Mucosa of rectum (tissue), 2 donors: ENCODE results near the gene BCL2L14.
"Not testable (repeated sequence)": the region's sequence is repeated elsewhere in the genome, so short reads cannot be mapped to it uniquely, and the experiment has no call there.

Experiments used
- H3K27ac ChIP-seq, 2 donors: one replicate each; pipeline ENCODE4 v1.7.0; 2013; ENCODE audit warnings: inconsistent platforms in 2 of 2, low read depth in 2 of 2, low read length in 2 of 2
- H3K27me3 ChIP-seq, 2 donors: one replicate each; pipeline ENCODE4 v1.7.0; 2013; ENCODE audit warnings: low read length in 2 of 2; ENCODE audit not compliant: control insufficient read depth in 2 of 2, insufficient read depth in 2 of 2
- H3K36me3 ChIP-seq, 2 donors: one replicate each; pipeline ENCODE4 v1.7.0; 2013; ENCODE audit warnings: low read length in 2 of 2; ENCODE audit not compliant: control insufficient read depth in 2 of 2, insufficient read depth in 2 of 2
- H3K4me1 ChIP-seq, 2 donors: one replicate each; pipeline ENCODE4 v1.7.0; 2013; ENCODE audit warnings: low read length in 2 of 2, mild to moderate bottlenecking in 1 of 2; ENCODE audit not compliant: control insufficient read depth in 2 of 2, insufficient read depth in 2 of 2
- H3K4me3 ChIP-seq, 2 donors: one replicate each; pipeline ENCODE4 v1.7.0; 2013; ENCODE audit warnings: low read length in 2 of 2
- H3K9ac ChIP-seq, 2 donors: one replicate each; pipeline ENCODE4 v1.7.0; 2013; ENCODE audit warnings: low read length in 2 of 2, low read depth in 1 of 2, mild to moderate bottlenecking in 1 of 2
- H3K9me3 ChIP-seq, 2 donors: one replicate each; pipeline ENCODE4 v1.7.0; 2013; ENCODE audit warnings: low read length in 2 of 2; ENCODE audit not compliant: control insufficient read depth in 2 of 2
- donor health status: healthy.
- donor health status: Normal muscosa, but diverticular disease.

The BCL2L14 gene

DNA sequence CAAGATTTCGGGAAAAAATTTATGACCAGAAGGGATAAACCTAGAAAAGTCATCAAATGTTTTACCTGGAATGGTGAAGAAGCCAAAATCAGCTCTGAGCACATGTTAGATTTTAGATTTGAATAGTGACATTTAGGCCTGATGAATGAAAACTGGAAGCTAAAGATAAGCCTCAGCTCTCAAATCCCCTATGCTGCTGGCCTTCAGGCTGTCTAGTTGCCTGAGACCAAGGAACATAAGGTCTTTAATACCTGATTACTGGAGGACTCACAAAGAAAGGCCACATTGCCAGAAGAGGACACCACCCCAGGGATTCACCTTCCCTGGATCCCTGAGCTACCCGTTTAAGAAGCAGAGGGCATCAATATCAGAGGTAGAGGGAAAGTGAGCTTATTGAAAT lies 56.6 kb downstream of the BCL2L14 start:
- no peaks in the 10 kb centered on the region for H3K4me1 ChIP-seq
- H3K9ac ChIP-seq: no peak overlapping the region
- no peaks in the 10 kb centered on the region for H3K9me3 ChIP-seq
- H3K36me3 ChIP-seq: peaks cover 14 to 20% of the 10 kb centered on the region in 2 donors
- H3K4me3 ChIP-seq: no peak overlapping the region
- no peak overlapping the region for H3K27ac ChIP-seq
- H3K27me3 ChIP-seq: no peaks in the 10 kb centered on the region

DNA sequence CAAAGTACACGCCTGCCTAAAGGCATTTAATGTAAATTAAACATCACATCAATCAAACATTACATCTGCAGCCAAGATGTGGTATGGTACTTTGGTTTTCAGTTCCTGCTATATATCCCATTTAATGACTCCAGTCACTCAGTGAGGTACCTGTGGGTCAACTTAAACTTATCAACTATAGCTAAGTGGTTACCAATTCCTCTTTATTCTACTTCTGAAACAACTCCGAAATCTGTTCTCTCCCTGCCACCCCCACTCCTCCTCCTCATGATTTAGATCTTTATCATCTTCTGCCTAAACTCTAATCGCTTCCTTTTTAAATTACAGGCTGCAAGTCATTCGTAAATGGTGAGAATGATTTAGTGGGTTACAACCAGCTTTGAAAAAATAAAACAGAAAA lies 57.9 kb downstream of the BCL2L14 start:
- H3K9me3 ChIP-seq: no peaks in the 10 kb centered on the region
- H3K4me1 ChIP-seq: no peaks in the 10 kb centered on the region
- peaks cover 9 to 10% of the 10 kb centered on the region in 2 donors for H3K36me3 ChIP-seq
- no peak overlapping the region for H3K27ac ChIP-seq
- no peak overlapping the region for H3K9ac ChIP-seq
- H3K4me3 ChIP-seq: no peak overlapping the region
- no peaks in the 10 kb centered on the region for H3K27me3 ChIP-seq

DNA sequence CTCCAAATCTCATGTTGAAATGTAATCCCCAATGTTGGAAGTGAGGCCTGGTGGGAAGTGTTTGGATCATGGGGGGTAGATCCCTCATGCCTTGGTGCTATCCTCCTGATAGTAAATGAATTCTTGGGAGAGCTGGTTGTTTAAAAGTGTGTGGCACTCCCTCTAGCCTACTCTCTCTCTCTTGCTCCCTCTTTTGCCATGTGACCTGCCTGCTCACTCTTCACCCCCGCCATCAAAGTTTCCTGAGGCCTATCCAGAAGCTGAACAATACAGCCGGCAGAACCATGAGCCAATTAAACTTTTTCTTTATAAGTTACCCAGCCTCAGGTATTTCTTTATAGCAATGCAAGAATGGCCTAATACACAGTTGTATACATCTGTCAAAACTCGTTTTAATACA lies 62.5 kb downstream of the BCL2L14 start:
- H3K27ac ChIP-seq: no peak overlapping the region
- no peaks in the 10 kb centered on the region for H3K9me3 ChIP-seq
- no peak overlapping the region for H3K4me3 ChIP-seq
- H3K9ac ChIP-seq: no peak overlapping the region
- no peaks in the 10 kb centered on the region for H3K27me3 ChIP-seq
- H3K4me1 ChIP-seq: no peaks in the 10 kb centered on the region
- peaks cover 0 to 2% of the 10 kb centered on the region in 2 donors for H3K36me3 ChIP-seq

DNA sequence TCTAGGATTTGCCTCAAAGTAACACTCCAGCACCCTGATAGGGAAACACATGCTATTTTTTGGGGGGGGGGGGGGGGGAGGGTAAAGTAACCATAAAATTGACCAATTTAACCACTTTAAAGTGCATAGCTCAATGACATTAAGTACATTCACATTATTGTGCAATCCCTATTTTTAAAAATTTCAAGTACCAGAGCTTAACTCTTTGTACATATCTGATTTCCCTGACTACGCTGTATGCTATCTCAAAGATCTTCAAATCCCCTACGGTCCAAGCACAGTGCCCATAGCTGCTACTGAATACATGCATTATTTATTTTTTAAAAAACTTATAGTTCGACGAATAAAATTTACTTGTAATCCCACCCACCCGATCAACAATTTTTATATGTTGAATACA lies 63.0 kb downstream of the BCL2L14 start:
- Histone ChIP-seq H3K27ac (no peak overlapping the region), H3K9me3 (no peaks in the 10 kb centered on the region), H3K9ac (no peak overlapping the region), H3K27me3 (no peaks in the 10 kb centered on the region), H3K4me1 (no peaks in the 10 kb centered on the region), H3K4me3 (no peak overlapping the region), H3K36me3 (peaks cover 0 to 2% of the 10 kb centered on the region in 2 donors)

DNA sequence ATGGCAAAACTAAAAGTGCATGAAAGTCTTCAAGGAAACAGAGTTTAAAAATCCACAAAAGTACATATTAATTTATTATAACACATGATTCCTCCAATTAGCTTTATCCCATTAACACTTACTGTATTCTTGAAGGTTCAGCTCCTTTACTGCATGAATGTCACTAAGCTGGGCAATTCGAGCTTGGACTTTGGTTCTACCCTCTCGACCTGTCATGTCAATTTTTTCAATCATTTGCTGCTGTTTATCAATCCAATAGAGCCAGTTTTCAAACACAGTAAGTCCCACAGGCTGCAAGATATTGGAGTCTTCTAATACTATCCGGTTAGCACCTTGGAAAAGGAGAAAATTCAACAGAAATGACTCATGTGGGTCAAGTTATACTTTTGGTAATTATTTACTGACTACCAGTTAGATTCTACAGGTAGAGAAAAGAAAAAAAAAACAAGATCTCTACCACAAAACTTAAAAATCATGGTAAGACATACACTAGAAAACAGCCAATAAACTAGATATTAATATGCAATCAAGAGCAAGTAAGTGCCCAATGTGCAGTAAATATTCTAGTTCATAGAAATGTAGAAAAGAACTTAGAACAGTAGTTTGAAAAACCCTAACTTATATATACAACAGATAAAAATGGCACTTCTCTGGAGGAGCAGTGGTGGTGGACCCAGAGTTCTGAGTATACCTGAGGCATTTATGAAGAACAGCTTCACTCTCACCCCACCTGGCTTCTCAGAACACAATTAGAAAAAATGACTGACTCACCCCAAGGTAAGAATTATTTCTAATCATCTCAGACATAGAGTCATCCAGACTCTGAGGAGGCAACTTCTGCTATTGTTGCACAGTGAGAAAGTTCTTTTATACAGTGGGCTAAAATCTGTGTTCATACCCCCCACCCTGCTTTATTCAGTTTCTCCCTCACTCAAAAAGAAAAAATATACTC lies 67.7 kb downstream of the BCL2L14 start:
- H3K9ac ChIP-seq: no peak overlapping the region
- H3K27me3 ChIP-seq: no peaks in the 10 kb centered on the region
- no peak overlapping the region for H3K27ac ChIP-seq
- no peaks in the 10 kb centered on the region for H3K9me3 ChIP-seq
- no peaks in the 10 kb centered on the region for H3K36me3 ChIP-seq
- H3K4me3 ChIP-seq: no peak overlapping the region
- no peaks in the 10 kb centered on the region for H3K4me1 ChIP-seq

DNA sequence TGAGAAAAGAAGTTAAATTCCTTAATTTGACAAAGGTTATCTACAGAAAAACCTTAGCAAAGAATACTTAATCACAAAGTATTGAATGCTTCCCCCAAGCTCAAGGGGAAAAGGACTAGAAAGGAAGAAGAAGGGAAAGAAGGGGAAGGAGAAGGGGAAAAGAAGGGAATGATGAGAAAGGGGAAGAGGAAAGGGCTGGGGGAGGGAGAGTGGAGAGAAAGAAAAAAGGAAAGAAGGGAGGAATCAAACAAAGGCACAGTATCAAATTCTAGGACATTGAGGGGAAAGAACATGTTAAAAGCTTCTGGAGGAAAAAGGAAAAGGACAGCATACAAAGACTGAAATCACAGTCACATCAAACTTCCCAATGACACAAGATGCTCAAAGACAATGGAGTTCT lies 70.3 kb downstream of the BCL2L14 start:
- Histone ChIP-seq H3K4me3 (no peak overlapping the region), H3K9ac (no peak overlapping the region), H3K9me3 (no peaks in the 10 kb centered on the region), H3K4me1 (no peaks in the 10 kb centered on the region), H3K27ac (no peak overlapping the region), H3K36me3 (peaks cover 0 to 2% of the 10 kb centered on the region in 2 donors), H3K27me3 (no peaks in the 10 kb centered on the region)

DNA sequence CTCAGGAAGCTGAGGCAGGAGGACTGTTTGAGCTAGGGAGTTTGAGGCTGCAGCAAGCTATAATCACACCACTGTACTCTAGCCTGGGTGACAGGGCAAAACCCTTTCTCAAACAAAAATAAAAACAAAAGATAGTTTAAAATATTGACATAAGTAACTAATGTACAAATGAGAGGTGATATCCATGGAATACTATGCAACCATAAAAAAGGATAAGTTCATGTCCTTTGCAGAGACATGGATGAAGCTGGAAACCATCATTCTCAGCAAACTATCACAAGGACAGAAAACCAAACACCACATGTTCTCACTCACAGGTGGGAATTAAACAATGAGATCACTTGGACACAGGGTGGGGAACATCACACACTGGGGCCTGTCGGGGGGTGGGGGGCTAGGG lies 73.8 kb downstream of the BCL2L14 start:
- H3K9ac ChIP-seq, H3K27me3 ChIP-seq, H3K27ac ChIP-seq, H3K9me3 ChIP-seq, H3K4me1 ChIP-seq, H3K4me3 ChIP-seq: not testable (repeated sequence)
- peaks cover 8 to 25% of the 10 kb centered on the region in 2 donors for H3K36me3 ChIP-seq

DNA sequence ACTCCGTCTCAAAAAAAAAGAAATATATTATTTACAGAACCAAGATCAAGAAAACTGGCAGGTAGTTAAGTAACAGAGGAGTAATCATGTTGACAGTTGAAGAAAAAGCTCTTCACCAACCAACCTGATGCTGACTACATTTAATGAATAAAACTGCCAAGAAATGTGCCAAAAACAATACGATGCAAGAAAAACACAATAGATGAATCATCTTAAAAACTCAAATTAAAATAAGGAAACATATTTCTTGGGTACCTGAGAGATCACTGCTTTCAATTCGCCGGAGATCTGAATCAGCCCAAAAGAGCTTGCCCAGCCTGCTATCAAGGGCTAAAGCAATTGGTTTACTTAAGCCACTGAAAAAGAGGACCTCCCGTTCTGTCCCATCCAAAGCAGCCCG lies 76.4 kb downstream of the BCL2L14 start:
- Histone ChIP-seq H3K27me3 (no peaks in the 10 kb centered on the region), H3K36me3 (peaks cover 8 to 32% of the 10 kb centered on the region in 2 donors), H3K9ac (no peak overlapping the region)

More for the DNA sequence above, 76.4 kb downstream of the BCL2L14 start:
- no peaks in the 10 kb centered on the region for H3K9me3 ChIP-seq
- no peak overlapping the region for H3K27ac ChIP-seq
- no peaks in the 10 kb centered on the region for H3K4me1 ChIP-seq
- no peak overlapping the region for H3K4me3 ChIP-seq
